Kidney (tissue), 14 donors: Measurements from ENCODE around the gene CDK19. TPM values are rescaled to one million over a fixed set of nuclear protein-coding genes. Genes with fewer than 3 reads are reported as not detected.

Experiments
- DNase-seq, 5 donors: peaks; one replicate each; pipeline ENCODE4 v3.0.0-alpha.2; 2013 to 2020
- FAIRE-seq: peaks from 2 replicates; lab custom pipeline; 2012; peaks lifted over from hg19 to GRCh38; lab: Jason Lieb, UNC
- H3K27ac ChIP-seq, 2 donors: one replicate each; pipeline ENCODE4 v1.7.0; 2013; ENCODE audit warnings: low read depth in 2 of 2, low read length in 2 of 2, inconsistent platforms in 1 of 2
- H3K27me3 ChIP-seq: one replicate; pipeline ENCODE4 v1.7.1; 2013; ENCODE audit warnings: low read length, inconsistent platforms; ENCODE audit not compliant: control insufficient read depth, insufficient read depth
- H3K36me3 ChIP-seq, 3 donors: one replicate each; pipeline versions ENCODE4 v1.7.0 to v1.7.1; 2013; ENCODE audit warnings: low read length in 3 of 3, control low read depth in 1 of 3, inconsistent platforms in 1 of 3; ENCODE audit not compliant: insufficient read depth in 3 of 3, control insufficient read depth in 2 of 3
- H3K4me1 ChIP-seq, 3 donors: one replicate each; pipeline versions ENCODE4 v1.7.0 to v1.7.1; 2013; ENCODE audit warnings: low read length in 3 of 3, inconsistent platforms in 1 of 3, low read depth in 1 of 3; ENCODE audit not compliant: control insufficient read depth in 2 of 3, insufficient read depth in 2 of 3
- H3K4me3 ChIP-seq, 3 donors: one replicate each; pipeline versions ENCODE4 v1.7.0 to v1.8.1; 2013; ENCODE audit warnings: low read length in 3 of 3, control low read depth in 1 of 3, inconsistent platforms in 1 of 3
- H3K9ac ChIP-seq, 3 donors: one replicate each; pipeline versions ENCODE4 v1.7.0 to v1.7.1; 2013; ENCODE audit warnings: low read length in 3 of 3, control low read depth in 1 of 3, inconsistent platforms in 1 of 3
- H3K9me3 ChIP-seq, 3 donors: one replicate each; pipeline versions ENCODE4 v1.7.0 to v1.7.1; 2013; ENCODE audit warnings: low read length in 3 of 3, control low read depth in 1 of 3, inconsistent platforms in 1 of 3; ENCODE audit not compliant: control insufficient read depth in 2 of 3, insufficient read depth in 1 of 3
- CTCF ChIP-seq: IDR thresholded peaks from 3 replicates; pipeline ENCODE4 v1.5.1; 2012; ENCODE audit warnings: mild to moderate bottlenecking, moderate library complexity, borderline replicate concordance; ENCODE audit not compliant: insufficient read depth; ENCODE audit errors: extremely low read depth
- intact Hi-C: fragments of 100-400 bp; cut with DNase I; formaldehyde crosslinking; loops from one replicate; pipeline ENCODE4 v1.11.1; 2022
- polyA plus RNA-seq: library from polyadenylated mRNA; stranded (reverse); fragments of 350-450 nt; fragmentation: Illumina TruSeq; extraction: RNeasy Lipid Tissue Mini Kit (QIAGEN cat#74804); gene quantifications from one replicate; pipeline ENCODE4 v1.2.3, GENCODE V29; 2014; ENCODE audit warnings: low read depth, low replicate concordance; ENCODE audit not compliant: insufficient read depth
- total RNA-seq: library from RNA; stranded (reverse); fragmentation: NEBNext Ultra II Directional; extraction: Animal tissue kit (Norgen Biotek cat#: 25700); gene quantifications from one replicate; pipeline ENCODE4 v1.2.1, GENCODE V29; 2021
- donor health status: control.
- donor health status: control.
- donor health status: control.
- donor health status: control.
- donor health status: control.
- donor health status: DM: yes; HTN: yes; CAD: no.
- donor health status: Normal renal cell carcinoma (clear cell type).

CDK19 gene
- total and polyA plus RNA-seq, 2 donors from 2014 or later = 4.9 to 20.4 TPM

DNA sequence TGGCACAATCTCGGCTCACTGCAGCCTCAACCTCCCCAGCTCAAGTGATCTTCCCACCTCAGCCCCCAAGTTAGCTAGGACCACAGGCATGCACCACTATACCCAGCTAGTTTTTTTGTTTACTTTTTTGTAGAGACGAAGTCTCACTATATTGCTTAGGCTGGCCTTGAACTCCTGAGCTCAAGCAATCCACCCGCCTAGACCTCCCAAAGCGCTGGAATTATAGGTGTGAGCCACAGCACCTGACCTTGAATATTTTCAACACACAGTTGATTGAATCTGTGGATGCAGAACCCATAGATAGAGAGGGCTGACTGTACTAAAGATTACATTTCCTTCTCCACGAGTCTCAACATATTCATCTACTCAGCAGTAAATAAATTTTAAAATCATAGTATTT lies 15.6 kb downstream of the CDK19 start:
- Histone ChIP-seq H3K4me3 (no peak overlapping the region), H3K4me1 (no peaks in the 10 kb centered on the region), H3K27ac (no peak overlapping the region), H3K36me3 (no peaks in the 10 kb centered on the region), H3K9ac (no peak overlapping the region), H3K27me3 (no peaks in the 10 kb centered on the region), H3K9me3 (peaks cover 0 to 4% (median 0%) of the 10 kb centered on the region in 3 donors)
- no peak for DNase-seq
- no peak for FAIRE-seq
- intact Hi-C loops = no loop called here
- no peak for TF ChIP-seq CTCF

GRCh38 chr6:110799189-110799588 lies 16.1 kb downstream of the CDK19 start:
- H3K4me3 ChIP-seq = no peak overlapping the region
- H3K9ac ChIP-seq = no peak overlapping the region
- DNase-seq (no peak), FAIRE-seq (no peak)
- intact Hi-C loops = no loop called here
- no peaks in the 10 kb centered on the region for H3K4me1 ChIP-seq
- no peak overlapping the region for H3K27ac ChIP-seq
- no peaks in the 10 kb centered on the region for H3K36me3 ChIP-seq
- peaks cover 0 to 4% (median 0%) of the 10 kb centered on the region in 3 donors for H3K9me3 ChIP-seq
- H3K27me3 ChIP-seq = no peaks in the 10 kb centered on the region
- no peak for TF ChIP-seq CTCF

DNA sequence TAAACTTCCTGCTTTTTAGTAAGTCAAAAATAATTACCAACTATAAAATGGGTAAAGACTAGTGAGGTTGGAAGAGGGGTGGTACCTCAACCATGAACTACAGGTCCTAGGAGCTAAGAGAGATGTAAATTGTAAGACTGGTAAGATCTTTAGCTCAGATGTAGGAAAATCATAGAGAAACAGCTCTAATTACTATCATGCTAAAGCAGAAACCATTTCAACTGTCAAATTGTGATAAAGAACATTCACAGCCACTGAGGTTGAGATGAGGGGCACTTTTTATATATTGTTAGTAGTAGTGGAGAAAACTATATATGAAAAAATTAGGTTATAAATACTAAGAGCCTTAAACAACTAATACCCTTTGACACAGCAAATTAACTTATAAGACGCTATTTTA lies 20.0 kb downstream of the CDK19 start:
- FAIRE-seq (no peak), DNase-seq (no peak)
- H3K4me3 ChIP-seq = no peak overlapping the region
- no peak overlapping the region for H3K9ac ChIP-seq
- no peak for TF ChIP-seq CTCF
- no peaks in the 10 kb centered on the region for H3K36me3 ChIP-seq
- H3K27ac ChIP-seq = no peak overlapping the region
- intact Hi-C loops = no loop called here
- H3K9me3 ChIP-seq = no peaks in the 10 kb centered on the region
- H3K4me1 ChIP-seq = no peaks in the 10 kb centered on the region
- H3K27me3 ChIP-seq = no peaks in the 10 kb centered on the region

GRCh38 chr6:110786696-110787095 lies 28.6 kb downstream of the CDK19 start:
- no peaks in the 10 kb centered on the region for H3K36me3 ChIP-seq
- intact Hi-C loops = no loop called here
- FAIRE-seq = no peak

More at GRCh38 chr6:110786696-110787095, 28.6 kb downstream of the CDK19 start:
- H3K27me3 ChIP-seq = no peaks in the 10 kb centered on the region
- no peak for TF ChIP-seq CTCF
- no peaks in the 10 kb centered on the region for H3K4me1 ChIP-seq
- H3K9ac ChIP-seq = no peak overlapping the region
- H3K4me3 ChIP-seq = no peak overlapping the region
- H3K9me3 ChIP-seq = peaks cover 0 to 6% (median 1%) of the 10 kb centered on the region in 3 donors
- no peak for DNase-seq
- no peak overlapping the region for H3K27ac ChIP-seq
